ENCODE data around the gene PRKCQ.

GRCh38 chr10:6610647-6611046, 30.6 kb upstream of the PRKCQ start:
- TF ChIP-seq TSC22D2 (CRISPR knock-in tag; IDR thresholded peaks at IDR 0.05; ENCODE audit: borderline replicate concordance), result no peak
- no peak for TF ChIP-seq RXRA (CRISPR knock-in tag; IDR thresholded peaks at IDR 0.05)
- no peak for TF ChIP-seq TEF (CRISPR knock-in tag; IDR thresholded peaks at IDR 0.05)
- no peak for TF ChIP-seq KDM2A (CRISPR knock-in tag; IDR thresholded peaks at IDR 0.05; ENCODE audit: borderline replicate concordance, low read depth)
- no peak for TF ChIP-seq ATF7-NPFF (CRISPR knock-in tag; IDR thresholded peaks at IDR 0.05; ENCODE audit: low read depth)
- TF ChIP-seq PHF5A (CRISPR knock-in tag; IDR thresholded peaks at IDR 0.05; ENCODE audit: low read depth, unreplicated experiment), result no peak
- no peak for TF ChIP-seq ETS1 (CRISPR knock-in tag; IDR thresholded peaks at IDR 0.05)
- TF ChIP-seq CTCF (CRISPR knock-in tag; IDR thresholded peaks at IDR 0.05), result no peak
- TF ChIP-seq ZSCAN31 (CRISPR knock-in tag; IDR thresholded peaks at IDR 0.05; ENCODE audit: low read depth), result no peak
- TF ChIP-seq USF2 (IDR thresholded peaks at IDR 0.05; ENCODE audit: low read depth, low read length), result no peak
- TF ChIP-seq USF2 (CRISPR knock-in tag; IDR thresholded peaks at IDR 0.05; ENCODE audit: borderline replicate concordance), result no peak

Measured in HepG2 (cell line).